K562 (cell line): ENCODE measurements around the gene ZMYND8. TPM values are rescaled to one million over a fixed set of nuclear protein-coding genes. Genes with fewer than 3 reads are reported as not detected.
A peak's percentile ranks its signal among the peaks of the same experiment; 100 is the strongest.

Experiments
- BRCA1 ChIP-seq, 2 experiments: fragments of 450-650 bp in 1 of 2; sonication (generic) in 1 of 2; formaldehyde crosslinking in 1 of 2; IDR thresholded peaks; 2 replicates each; pipeline versions ENCODE4 v1.5.0 to v1.6.1; 2017 to 2020; ENCODE audit warnings: mild to moderate bottlenecking in 1 of 2, missing genetic modification reagents in 1 of 2
- CEBPG ChIP-seq, 3 experiments: fragments of 200-800 bp in 1 of 3; sonication (Bioruptor generic) in 1 of 3; sonication (generic) in 1 of 3; formaldehyde crosslinking in 1 of 3; IDR thresholded peaks in 2 of 3; conservative IDR thresholded peaks in 1 of 3; 2 replicates each; pipeline versions ENCODE4 v1.6.1 to v1.8.0; 2016 to 2022; ENCODE audit warnings: missing compliant biosample characterization in 2 of 3, missing genetic modification characterization in 2 of 3, mild to moderate bottlenecking in 1 of 3, missing genetic modification reagents in 1 of 3
- DIDO1 ChIP-seq: fragments of 450-650 bp; IDR thresholded peaks from 2 replicates; pipeline ENCODE4 v1.6.1; 2016; ENCODE audit warnings: low read depth, missing biosample characterization, missing genetic modification characterization
- EWSR1 ChIP-seq: fragments of 450-650 bp; IDR thresholded peaks from 2 replicates; pipeline ENCODE4 v1.6.1; 2018; ENCODE audit warnings: borderline replicate concordance, mild to moderate bottlenecking, low read depth, moderate library complexity; ENCODE audit not compliant: partially characterized antibody
- MTA2 ChIP-seq: fragments of 450-650 bp; IDR thresholded peaks from 2 replicates; pipeline ENCODE4 v1.6.1; 2016; ENCODE audit warnings: low read depth
- NCOA1 ChIP-seq: fragments of 450-650 bp; IDR thresholded peaks from 2 replicates; pipeline ENCODE4 v1.6.1; 2016; ENCODE audit warnings: low read depth
- NR2F6 ChIP-seq: fragments of 450-650 bp; formaldehyde crosslinking; IDR thresholded peaks from 2 replicates; pipeline ENCODE4 v1.4.0; 2020; ENCODE audit warnings: mild to moderate bottlenecking
- POLR2G ChIP-seq: fragments of 200-400 bp; formaldehyde crosslinking; IDR thresholded peaks from 2 replicates; pipeline ENCODE4 v1.6.1; 2017; ENCODE audit warnings: low read depth, mild to moderate bottlenecking, antibody characterized with exemption, low read length, moderate library complexity
- TBP ChIP-seq: optimal IDR thresholded peaks from 2 replicates; pipeline ENCODE3; 2011; ENCODE audit warnings: low read depth, low read length, improper control_type of control experiment
- TGIF2 ChIP-seq: sonication (generic); formaldehyde crosslinking; IDR thresholded peaks from 2 replicates; pipeline ENCODE4 v1.8.1; 2022; ENCODE audit warnings: mild to moderate bottlenecking, missing genetic modification reagents, moderate library complexity
- ZNF436 ChIP-seq: fragments of 250-450, 450-650 bp; sonication (Bioruptor Pico); formaldehyde crosslinking; IDR thresholded peaks from 2 replicates; pipeline ENCODE4 v1.7.0; 2020; ENCODE audit warnings: mild to moderate bottlenecking
- polyA plus RNA-seq, 8 experiments: library from polyadenylated mRNA; depleted of rRNA in 4 of 8; stranded (reverse) in 5 of 8; unstranded in 3 of 8; fragments of >200 nt; fragmentation: Nextera tagmentation in 2 of 8; fragmentation: Illumina TruSeq in 1 of 8; extraction: Ambion mirVana in 2 of 8; extraction: Trizol in 1 of 8; gene quantifications; 2 replicates each; pipeline versions ENCODE4 v1.2.1 to v1.2.3, GENCODE V29; 2011 to 2014; ENCODE audit warnings: inconsistent platforms in 1 of 8, missing spikeins in 1 of 8
- total RNA-seq, 7 experiments: library from RNA; depleted of rRNA in 6 of 7; stranded (reverse); fragments of >200 nt in 6 of 7; fragmentation: Illumina TruSeq in 2 of 7; extraction: Trizol in 2 of 7; gene quantifications; 2 replicates each; pipeline versions ENCODE4 v1.2.1 to v1.2.3, GENCODE V29; 2011 to 2021; ENCODE audit warnings: low replicate concordance in 1 of 7
- TF ChIP-seq, protein P1 (sequence below): fragments of 450-650 bp; formaldehyde crosslinking; IDR thresholded peaks from 2 replicates; pipeline ENCODE4 v1.4.0; 2020; ENCODE audit warnings: mild to moderate bottlenecking, moderate library complexity
- TF ChIP-seq, protein P2 (sequence below), 3 experiments: fragments of 200-800 bp in 1 of 3; sonication (Bioruptor generic) in 1 of 3; sonication (generic) in 1 of 3; formaldehyde crosslinking in 1 of 3; IDR thresholded peaks; 2 replicates each; pipeline versions ENCODE4 v1.6.1 to v1.8.0; 2016 to 2022; ENCODE audit warnings: mild to moderate bottlenecking in 2 of 3, missing compliant biosample characterization in 2 of 3, missing genetic modification characterization in 2 of 3, missing genetic modification reagents in 1 of 3
- TF ChIP-seq, protein P3 (sequence below): conservative IDR thresholded peaks from 2 replicates; pipeline ENCODE4 v1.6.1; 2011; ENCODE audit warnings: low read depth, mild to moderate bottlenecking, low read length; ENCODE audit not compliant: control insufficient read depth
- TF ChIP-seq, protein P4 (sequence below), 2 experiments: fragments of 450-650 bp in 1 of 2; IDR thresholded peaks; 2 replicates each; pipeline ENCODE4 v1.6.1; 2011 to 2017; ENCODE audit warnings: low read depth in 2 of 2, antibody characterized with exemption in 1 of 2, borderline replicate concordance in 1 of 2, low read length in 1 of 2, mild to moderate bottlenecking in 1 of 2, mixed read lengths in 1 of 2; ENCODE audit not compliant: control insufficient read depth in 1 of 2
- TF ChIP-seq, protein P5 (sequence below), 2 experiments: IDR thresholded peaks; 2 replicates each; pipeline ENCODE4 v1.6.1; 2011; ENCODE audit warnings: borderline replicate concordance in 1 of 2, control low read depth in 1 of 2, low read depth in 1 of 2, low read length in 1 of 2, mild to moderate bottlenecking in 1 of 2, mixed read lengths in 1 of 2, moderate library complexity in 1 of 2; ENCODE audit not compliant: insufficient read depth in 1 of 2, insufficient read length in 1 of 2, poor library complexity in 1 of 2, severe bottlenecking in 1 of 2; ENCODE audit errors: extremely low read depth in 1 of 2

ZMYND8 gene
- total and polyA plus RNA-seq, 9 of the 15 experiments (the other 6 are each of a cell fraction or from before 2014, with no cell fraction given), result 31.8 to 148 (median 71.9) TPM

DNA sequence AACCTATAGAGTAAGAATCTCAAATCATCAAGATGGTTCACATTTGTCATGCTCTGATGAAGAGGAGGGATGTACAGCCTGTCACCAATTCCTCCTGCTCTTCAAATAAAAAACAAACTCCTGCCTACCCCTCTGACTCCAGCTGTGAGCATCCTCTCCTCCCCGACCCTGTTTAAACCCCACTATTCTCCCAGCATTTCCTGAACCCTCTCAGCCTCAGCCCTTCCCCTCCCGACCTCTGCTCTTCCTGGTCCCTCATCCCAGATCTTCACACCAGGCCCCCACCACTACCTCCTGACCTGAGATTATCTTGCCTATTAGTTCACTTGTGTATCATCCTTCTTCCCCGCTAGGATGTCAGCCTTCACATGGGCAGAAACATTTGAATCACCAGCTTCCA, 75.8 kb downstream of the ZMYND8 start (continued):
- TF ChIP-seq, protein P1, sequence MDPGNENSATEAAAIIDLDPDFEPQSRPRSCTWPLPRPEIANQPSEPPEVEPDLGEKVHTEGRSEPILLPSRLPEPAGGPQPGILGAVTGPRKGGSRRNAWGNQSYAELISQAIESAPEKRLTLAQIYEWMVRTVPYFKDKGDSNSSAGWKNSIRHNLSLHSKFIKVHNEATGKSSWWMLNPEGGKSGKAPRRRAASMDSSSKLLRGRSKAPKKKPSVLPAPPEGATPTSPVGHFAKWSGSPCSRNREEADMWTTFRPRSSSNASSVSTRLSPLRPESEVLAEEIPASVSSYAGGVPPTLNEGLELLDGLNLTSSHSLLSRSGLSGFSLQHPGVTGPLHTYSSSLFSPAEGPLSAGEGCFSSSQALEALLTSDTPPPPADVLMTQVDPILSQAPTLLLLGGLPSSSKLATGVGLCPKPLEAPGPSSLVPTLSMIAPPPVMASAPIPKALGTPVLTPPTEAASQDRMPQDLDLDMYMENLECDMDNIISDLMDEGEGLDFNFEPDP (CRISPR knock-in tag), result no peak
- TF ChIP-seq DIDO1, result no peak
- no peak for TF ChIP-seq POLR2G
- no peak for TF ChIP-seq TGIF2 (CRISPR knock-in tag)
- no peak for TF ChIP-seq NR2F6 (CRISPR knock-in tag)
- no peak for TF ChIP-seq ZNF436 (CRISPR knock-in tag)
- no peak for TF ChIP-seq MTA2
- TF ChIP-seq, protein P2, sequence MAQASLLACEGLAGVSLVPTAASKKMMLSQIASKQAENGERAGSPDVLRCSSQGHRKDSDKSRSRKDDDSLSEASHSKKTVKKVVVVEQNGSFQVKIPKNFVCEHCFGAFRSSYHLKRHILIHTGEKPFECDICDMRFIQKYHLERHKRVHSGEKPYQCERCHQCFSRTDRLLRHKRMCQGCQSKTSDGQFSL (CRISPR knock-in tag; IDR thresholded peaks at IDR 0.05), result no peak
- TF ChIP-seq, protein P2 (tag; IDR thresholded peaks at IDR 0.05), result no peak
- TF ChIP-seq BRCA1 (IDR thresholded peaks at IDR 0.05), result no peak
- TF ChIP-seq BRCA1 (CRISPR knock-in tag; IDR thresholded peaks at IDR 0.05), result no peak
- no peak for TF ChIP-seq CEBPG (CRISPR knock-in tag; IDR thresholded peaks at IDR 0.05)
- TF ChIP-seq CEBPG (tag; conservative IDR thresholded peaks at IDR 0.05 in 1 of 2, IDR thresholded peaks at IDR 0.05 in 1 of 2), result no peak
- TF ChIP-seq, protein P3, sequence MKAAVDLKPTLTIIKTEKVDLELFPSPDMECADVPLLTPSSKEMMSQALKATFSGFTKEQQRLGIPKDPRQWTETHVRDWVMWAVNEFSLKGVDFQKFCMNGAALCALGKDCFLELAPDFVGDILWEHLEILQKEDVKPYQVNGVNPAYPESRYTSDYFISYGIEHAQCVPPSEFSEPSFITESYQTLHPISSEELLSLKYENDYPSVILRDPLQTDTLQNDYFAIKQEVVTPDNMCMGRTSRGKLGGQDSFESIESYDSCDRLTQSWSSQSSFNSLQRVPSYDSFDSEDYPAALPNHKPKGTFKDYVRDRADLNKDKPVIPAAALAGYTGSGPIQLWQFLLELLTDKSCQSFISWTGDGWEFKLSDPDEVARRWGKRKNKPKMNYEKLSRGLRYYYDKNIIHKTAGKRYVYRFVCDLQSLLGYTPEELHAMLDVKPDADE, result no peak
- TF ChIP-seq EWSR1, result peak; percentile 40
- TF ChIP-seq, protein P4, sequence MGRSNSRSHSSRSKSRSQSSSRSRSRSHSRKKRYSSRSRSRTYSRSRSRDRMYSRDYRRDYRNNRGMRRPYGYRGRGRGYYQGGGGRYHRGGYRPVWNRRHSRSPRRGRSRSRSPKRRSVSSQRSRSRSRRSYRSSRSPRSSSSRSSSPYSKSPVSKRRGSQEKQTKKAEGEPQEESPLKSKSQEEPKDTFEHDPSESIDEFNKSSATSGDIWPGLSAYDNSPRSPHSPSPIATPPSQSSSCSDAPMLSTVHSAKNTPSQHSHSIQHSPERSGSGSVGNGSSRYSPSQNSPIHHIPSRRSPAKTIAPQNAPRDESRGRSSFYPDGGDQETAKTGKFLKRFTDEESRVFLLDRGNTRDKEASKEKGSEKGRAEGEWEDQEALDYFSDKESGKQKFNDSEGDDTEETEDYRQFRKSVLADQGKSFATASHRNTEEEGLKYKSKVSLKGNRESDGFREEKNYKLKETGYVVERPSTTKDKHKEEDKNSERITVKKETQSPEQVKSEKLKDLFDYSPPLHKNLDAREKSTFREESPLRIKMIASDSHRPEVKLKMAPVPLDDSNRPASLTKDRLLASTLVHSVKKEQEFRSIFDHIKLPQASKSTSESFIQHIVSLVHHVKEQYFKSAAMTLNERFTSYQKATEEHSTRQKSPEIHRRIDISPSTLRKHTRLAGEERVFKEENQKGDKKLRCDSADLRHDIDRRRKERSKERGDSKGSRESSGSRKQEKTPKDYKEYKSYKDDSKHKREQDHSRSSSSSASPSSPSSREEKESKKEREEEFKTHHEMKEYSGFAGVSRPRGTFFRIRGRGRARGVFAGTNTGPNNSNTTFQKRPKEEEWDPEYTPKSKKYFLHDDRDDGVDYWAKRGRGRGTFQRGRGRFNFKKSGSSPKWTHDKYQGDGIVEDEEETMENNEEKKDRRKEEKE (IDR thresholded peaks at IDR 0.05; ENCODE audit: borderline replicate concordance in 1 of 2, control insufficient read depth in 1 of 2, low read depth in 2 of 2, low read length in 1 of 2), result peak in 1 of 2 experiments; percentile 6; a peak in 1 of 4 replicates
- TF ChIP-seq NCOA1, result no peak
- no peak for TF ChIP-seq TBP
- TF ChIP-seq, protein P5, sequence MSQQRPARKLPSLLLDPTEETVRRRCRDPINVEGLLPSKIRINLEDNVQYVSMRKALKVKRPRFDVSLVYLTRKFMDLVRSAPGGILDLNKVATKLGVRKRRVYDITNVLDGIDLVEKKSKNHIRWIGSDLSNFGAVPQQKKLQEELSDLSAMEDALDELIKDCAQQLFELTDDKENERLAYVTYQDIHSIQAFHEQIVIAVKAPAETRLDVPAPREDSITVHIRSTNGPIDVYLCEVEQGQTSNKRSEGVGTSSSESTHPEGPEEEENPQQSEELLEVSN (IDR thresholded peaks at IDR 0.05; ENCODE audit: borderline replicate concordance in 1 of 2, extremely low read depth in 1 of 2, insufficient read depth in 1 of 2, insufficient read length in 1 of 2, low read depth in 1 of 2, low read length in 1 of 2, poor library complexity in 1 of 2, severe bottlenecking in 1 of 2), result no peak
